Dedifferentiated amniotic fluid mesenchymal stem cell (primary cell): ENCODE data around the gene ALDH7A1.
"Not testable (repeated sequence)": the region's sequence is repeated elsewhere in the genome, so short reads cannot be mapped to it uniquely, and the experiment has no call there.

Source experiments
- DNase-seq: peaks from one replicate; pipeline ENCODE4 v3.0.0-alpha.2; 2016; ENCODE audit errors: extremely low spot score

ALDH7A1 gene

DNA sequence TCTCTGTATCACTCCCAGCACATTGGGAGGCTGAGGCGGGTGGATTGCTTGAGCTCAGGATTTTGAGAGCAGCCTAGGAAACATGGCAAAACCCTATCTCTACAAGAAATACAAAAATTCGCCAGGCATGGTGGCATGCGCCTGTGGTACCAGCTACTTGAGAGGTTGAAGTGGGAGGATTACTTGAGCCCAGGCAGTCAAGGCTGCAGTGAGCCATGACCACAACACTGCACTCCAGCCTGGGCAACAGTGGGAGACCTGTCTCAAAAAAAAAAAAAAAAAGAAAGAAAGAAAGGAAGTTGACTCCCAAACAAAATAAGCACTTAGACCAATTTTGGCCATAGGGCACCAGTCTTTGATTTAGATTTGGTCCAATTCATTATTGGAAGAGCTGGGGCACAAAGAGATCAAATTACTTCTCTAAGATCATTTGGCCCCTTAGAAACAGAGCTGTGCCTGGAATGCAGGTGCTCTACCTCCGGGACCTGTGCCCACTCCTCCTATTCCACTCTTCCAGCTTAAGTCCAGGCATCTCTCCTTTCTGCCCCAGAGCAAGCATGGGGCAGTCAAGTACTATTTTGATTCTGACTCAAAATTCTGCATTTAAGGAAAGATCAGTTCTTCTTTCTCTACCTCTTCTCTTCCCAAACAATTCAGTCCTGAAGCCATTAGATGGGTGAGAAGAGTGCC, 59.0 kb downstream of the ALDH7A1 start:
- no peak for DNase-seq

GRCh38 chr5:126534553-126534952, 60.5 kb downstream of the ALDH7A1 start:
- DNase-seq: no peak

DNA sequence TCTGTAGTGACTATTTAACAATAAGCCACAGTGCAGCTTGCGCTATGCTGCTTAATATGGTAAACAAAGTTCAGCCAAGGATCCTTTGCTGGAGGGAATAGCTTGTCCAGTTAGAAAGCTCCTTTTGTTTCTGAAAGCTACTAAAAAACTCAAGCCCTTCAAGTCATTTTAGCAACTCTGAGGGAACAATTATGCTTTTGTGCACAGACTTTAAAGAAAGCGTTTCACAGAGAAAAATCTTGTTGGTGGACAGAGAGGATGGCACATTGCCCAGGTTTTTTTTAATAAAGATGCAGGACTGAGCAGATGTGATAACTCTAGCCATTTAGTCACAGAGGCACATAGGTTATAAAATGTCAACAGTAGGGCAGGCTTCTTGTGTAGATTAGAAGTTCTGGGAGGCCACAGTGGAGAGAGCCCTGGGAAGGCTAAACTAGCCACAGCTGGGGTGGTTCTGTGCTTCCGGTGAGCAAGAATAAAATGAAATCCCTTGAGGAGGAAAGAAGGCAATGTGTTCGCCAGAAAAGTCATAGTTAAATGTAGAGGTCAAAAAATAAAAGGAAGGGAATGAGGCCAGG, 63.4 kb downstream of the ALDH7A1 start:
- DNase-seq: no peak

DNA sequence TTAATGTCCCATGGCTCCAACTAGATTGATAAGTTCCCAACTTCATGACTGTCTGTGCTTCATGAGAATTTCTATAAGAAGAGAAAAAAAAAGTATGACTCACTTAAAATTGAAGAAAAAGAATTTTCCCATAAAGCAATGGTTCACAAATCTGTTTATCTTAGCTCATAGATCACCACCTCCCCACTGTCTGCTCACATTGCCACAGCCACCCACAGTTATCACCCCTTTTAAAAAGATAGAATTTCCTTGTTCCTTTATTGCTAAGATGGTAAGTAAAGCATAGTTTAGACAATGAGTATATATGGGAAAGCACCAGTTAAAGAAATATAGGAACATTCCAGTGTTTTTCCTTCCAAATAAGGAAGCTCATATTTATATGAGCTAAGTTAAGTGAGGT, 67.1 kb downstream of the ALDH7A1 start:
- DNase-seq: no peak

GRCh38 chr5:126527158-126527557, 67.9 kb downstream of the ALDH7A1 start:
- no peak for DNase-seq

- no peak for DNase-seq
Measured at GRCh38 chr5:126526493-126526892, 68.5 kb downstream of the ALDH7A1 start.

GRCh38 chr5:126525630-126526245, 69.3 kb downstream of the ALDH7A1 start:
- DNase-seq: no peak

DNA sequence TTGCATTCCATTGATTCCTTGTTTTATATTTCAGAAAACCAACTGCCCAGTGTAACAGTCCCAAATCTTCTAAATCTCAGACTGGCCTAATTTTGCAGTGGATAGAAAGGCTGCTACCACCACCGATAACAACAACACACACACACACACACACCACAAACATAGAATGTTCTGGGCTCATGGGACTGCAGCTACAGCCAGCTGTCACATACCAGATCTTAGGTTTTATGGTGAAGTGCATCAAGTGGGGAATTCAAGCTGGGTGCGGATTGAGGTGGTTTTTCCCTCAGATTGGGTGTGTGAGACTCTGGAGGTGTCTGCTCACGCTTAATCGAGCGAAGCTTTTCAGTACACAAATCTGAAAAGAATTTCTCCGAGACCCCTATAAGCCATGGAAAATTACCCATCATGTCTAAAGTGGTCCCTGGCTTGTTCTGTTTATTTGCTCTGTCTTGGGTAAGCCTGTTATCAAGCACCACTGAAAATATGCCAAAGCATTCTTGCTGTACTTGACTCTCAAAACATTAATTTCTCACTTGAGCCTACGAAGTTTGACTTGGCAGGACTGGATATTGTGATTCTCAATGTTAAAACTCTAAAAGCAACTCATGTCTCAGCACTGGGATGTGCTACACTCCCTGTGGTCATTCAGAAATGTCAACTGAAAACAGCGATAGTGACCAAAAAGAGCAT, 71.1 kb downstream of the ALDH7A1 start:
- DNase-seq: no peak

DNA sequence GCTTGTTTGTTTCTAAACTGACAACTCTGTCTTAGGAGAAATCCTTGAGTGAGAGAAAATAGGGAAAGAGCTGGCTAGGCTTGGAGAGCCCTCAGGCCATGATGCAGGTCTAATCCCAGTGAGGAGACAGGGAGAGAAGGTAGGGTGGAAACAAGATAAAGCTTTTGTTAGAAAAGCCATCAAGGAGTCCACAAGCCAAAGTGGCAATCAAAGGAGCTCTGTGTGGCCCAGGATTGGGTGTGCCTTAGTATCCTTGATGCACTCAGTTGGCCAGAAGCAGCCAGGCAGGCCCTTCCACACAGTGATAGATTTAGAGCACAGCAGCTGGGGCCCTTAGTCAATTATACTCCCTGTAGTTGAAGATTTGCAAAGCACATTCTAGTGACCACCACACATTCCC, 73.9 kb downstream of the ALDH7A1 start:
- no peak for DNase-seq

DNA sequence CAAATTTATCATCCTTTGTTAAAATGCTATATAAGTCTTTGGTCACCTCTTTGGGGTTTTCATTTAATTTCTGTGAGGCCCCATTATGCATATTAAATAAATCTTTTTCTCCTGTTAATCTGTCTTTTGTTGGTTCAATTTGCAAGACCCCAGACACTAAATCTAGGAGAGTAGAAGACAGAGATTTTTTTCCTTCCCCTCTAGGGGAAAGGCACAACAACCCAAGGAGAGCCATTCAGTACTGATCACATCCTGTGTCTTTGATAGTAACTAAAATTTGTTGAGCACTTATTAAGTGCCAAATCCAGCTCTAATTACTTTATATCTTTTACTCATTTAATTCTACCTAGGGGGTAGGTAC, 74.4 kb downstream of the ALDH7A1 start:
- DNase-seq: no peak

DNA sequence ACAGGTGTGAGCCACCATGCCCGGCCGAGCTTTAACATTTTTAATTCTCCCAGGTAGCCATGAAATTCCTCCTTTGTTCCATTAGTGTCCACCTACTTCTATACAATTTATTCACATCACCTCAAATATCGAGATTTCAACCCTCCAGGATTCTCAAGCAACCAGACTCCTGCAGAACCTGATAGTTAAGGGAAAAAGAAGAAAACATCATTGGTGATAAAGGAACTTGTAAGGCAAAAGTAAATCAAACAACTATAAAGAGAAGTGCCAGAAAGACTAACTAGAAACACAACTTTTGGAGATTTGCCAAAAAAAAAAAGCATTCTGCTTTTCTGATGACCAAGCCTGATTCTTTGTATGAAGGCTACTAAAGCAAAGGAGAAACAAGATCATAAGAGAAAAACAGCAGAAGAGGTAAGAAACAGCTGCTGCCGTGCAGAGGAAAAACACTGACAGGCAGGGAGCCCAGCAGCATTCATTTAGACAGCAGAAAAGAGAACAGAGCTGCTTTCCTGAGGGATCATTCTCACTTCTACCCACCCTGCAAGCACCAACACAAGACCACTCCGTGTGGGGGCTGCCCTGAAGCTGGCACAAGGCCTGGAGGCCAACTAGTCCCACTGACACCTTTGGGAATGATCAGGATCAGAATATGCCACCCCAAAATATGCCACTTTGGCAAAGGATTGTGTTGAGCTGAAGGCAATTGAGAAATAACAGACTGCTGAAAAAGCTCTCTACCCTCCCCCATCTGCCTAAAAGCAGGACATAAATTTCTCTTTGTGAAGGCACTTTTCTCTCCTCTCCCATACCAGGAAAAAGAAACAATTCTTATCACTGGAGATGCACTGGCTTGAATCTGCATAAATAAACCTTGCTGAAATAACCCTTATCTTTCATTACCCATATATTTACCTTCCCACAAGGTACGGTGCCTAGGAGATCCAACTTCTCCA, 75.1 kb downstream of the ALDH7A1 start:
- no peak for DNase-seq

DNA sequence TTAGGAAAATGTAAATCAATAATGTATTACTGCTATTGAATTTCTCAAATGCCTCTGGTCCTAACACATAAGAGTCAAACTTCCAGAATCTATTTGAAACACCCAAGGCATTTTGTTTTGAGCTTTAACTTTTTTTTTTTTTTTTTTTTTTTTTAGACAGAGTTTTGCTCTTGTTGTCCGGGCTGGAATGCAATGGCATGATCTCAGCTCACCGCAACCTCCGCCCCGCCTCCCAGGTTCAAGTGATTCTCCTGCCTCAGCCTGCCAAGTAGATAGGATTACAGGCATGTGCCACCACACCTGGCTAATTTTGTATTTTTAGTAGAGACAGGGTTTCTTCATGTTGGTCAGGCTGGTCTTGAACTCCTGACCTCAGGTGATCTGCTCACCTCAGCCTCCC, 75.8 kb downstream of the ALDH7A1 start:
- not testable (repeated sequence) for DNase-seq

DNA sequence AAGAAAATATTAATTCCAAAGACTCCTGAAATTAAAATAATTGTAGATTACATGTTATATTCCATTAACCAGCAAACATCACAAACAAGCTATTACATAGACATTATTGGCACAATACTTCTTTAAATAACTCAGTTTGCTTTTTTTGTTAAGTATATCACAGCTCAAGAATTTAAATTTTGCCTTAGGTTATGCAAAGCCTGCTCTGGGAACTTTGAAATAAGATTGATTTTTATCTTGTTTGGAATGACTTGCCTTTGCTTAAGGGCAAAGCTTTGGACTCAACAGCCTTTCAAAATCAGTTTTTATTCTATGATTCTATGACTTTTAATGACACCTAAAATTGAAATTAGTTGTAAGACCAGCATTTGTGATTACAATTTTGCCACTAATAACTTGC, 78.2 kb downstream of the ALDH7A1 start:
- DNase-seq: peak; percentile 65

DNA sequence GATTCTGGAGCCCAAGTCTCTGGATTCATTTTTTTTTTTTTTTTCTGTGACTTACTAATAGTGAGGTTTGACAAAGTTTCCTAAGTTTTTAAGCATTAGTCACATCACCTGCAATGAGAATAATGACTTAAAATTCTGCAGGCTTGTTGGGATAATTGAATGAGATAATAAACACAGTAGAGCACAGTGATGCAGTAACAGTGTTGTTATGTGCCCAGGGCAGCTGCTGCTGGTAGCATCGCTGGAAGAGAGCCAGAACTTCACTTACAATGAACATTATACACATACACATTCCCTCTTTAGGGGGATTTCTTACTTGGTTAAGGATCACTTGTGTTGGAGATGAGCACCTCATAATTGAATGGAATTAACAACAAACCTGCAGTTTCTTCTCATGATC, 78.9 kb downstream of the ALDH7A1 start:
- DNase-seq: peak; percentile 31

DNA sequence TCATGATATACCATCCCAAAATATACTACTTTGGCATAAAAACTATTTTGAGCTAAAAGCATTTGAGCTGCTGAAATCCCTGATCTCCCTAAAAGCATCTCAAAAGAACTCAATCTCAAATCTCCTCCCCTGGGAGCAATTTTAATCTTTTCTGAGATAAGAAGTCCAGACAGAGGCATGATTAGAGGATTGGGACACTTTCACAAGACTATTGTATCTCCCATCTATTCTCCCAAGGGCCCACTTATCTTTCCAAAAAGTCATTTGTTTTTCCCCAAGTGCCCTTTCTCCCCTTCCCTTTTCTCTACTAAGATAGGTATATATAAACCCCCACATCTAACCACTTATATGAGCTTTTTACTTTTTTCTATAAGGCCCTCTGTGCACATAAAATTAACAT, 79.7 kb downstream of the ALDH7A1 start:
- no peak for DNase-seq

- no peak for DNase-seq
Measured at GRCh38 chr5:126514558-126515141, 80.4 kb downstream of the ALDH7A1 start.

DNA sequence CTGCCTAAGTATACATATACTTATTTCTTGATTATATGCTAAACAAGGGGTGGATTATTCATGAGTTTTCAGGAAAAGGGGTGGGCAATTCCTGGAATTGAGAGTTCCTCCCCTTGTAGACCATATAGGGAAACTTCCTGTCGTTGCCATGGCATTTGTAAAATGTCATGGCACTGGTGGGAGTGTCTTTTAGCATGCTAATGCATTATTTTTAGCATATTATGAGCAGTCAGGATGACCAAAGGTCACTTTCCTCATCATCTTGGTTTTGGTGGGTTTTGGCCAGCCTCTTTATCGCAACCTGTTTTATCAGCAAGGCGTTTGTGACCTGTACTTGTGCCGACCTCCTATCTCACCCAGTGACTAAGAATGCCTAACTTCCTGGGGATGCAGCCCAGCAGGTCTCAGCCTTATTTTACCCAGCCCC, 80.9 kb downstream of the ALDH7A1 start:
- DNase-seq: no peak

DNA sequence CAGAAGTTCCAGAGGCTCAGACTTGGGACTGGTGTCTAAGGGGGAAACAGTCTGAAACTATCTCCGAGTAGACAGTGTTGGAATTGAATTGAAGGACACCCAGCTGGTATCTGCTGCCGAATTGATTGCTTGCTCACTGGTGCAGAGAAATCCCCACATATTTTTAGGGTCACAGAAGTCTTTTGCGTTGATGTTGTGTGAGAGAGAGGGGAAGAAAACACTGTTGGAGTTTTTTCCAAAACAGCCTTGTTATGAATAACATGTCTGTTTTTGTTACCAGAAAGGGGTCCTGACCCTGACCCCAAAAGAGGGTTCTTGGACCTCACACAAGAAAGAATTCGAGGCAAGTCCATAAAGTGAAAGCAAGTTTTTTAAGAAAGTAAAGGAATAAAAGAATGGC, 81.3 kb downstream of the ALDH7A1 start:
- DNase-seq: no peak

DNA sequence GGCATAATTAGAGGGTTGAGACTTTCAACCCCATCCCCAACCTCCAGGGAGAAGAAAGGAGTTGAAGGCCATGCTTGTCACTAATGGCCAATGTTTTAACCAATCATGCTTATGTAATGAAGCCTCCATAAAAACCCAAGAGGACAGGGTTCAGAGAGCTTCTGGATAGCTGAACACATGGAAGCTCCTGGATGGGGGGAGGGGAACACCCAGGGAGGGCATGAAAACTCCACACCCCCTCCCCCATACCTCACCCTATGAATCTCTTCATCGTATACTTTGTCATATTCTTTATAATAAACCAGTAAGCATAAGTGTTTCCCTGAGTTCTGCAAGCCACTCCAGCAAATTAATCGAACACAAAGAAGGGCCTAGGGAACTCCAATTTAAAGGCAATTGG, 81.7 kb downstream of the ALDH7A1 start:
- DNase-seq: no peak

DNA sequence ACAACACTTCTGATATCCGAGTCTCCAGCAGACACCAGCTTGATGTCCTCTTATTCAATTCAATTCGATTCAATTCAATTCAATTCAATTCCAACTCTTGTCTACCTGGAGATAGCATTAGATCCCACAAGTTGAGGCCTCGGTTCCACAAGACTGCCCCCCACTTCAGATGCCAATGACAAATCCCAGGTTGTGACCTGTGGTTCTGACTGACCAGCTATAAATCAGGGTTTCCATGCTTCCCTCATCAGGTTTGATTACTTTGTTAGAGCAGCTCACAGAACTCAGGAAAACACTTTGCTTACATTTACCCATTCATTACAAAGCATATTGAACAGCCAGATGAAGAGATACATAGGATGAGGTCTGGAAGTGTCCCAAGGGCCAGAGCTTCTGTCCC, 82.6 kb downstream of the ALDH7A1 start:
- DNase-seq: no peak

DNA sequence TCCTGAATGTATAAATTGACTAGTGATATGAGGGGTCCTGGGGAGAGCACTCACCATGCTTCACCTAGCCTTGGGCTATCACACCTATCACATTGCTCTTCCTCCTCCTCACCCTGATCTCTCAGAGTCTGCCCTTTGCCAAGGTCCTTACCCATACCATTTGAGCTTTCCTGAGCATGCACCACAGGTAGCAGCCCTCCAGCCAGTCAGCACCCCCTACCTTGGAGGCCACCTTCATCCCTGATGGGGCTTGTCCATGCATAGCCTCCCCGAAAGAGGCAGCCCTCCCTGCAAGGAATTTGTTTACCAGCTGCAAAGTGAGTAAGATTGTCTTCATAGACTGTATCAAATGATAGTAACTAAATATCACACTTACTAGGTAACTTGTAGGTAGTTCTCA, 83.1 kb downstream of the ALDH7A1 start:
- no peak for DNase-seq
